ELF-1 (cell line): ENCODE data around the gene TMEM98.
"Not testable (repeated sequence)": the region's sequence is repeated elsewhere in the genome, so short reads cannot be mapped to it uniquely, and the experiment has no call there.

Experiments used
- DNase-seq: peaks from one replicate; pipeline ENCODE4 v3.0.0-alpha.2; 2016; ENCODE audit warnings: low read depth, low spot score

Gene TMEM98

GRCh38 chr17:32915245-32915644 is 12.7 kb upstream of the TMEM98 start:
- no peak for DNase-seq

- DNase-seq: no peak
Observed at GRCh38 chr17:32916134-32916533, 11.8 kb upstream of the TMEM98 start.

- DNase-seq: no peak
Observed at GRCh38 chr17:32917081-32917480, 10.9 kb upstream of the TMEM98 start.

GRCh38 chr17:32917842-32918241 is 10.1 kb upstream of the TMEM98 start:
- peak; percentile 92 for DNase-seq

GRCh38 chr17:32919876-32920275 is 8.1 kb upstream of the TMEM98 start:
- DNase-seq: not testable (repeated sequence)

GRCh38 chr17:32920293-32920692 is 7.7 kb upstream of the TMEM98 start:
- DNase-seq: no peak

- DNase-seq: no peak
Observed at GRCh38 chr17:32921017-32921416, 6.9 kb upstream of the TMEM98 start.

- not testable (repeated sequence) for DNase-seq
Observed at GRCh38 chr17:32923905-32924304, 4.0 kb upstream of the TMEM98 start.

- no peak for DNase-seq
Observed at GRCh38 chr17:32926183-32926582, 1.8 kb upstream of the TMEM98 start.

GRCh38 chr17:32926789-32927188 is 1.2 kb upstream of the TMEM98 start:
- not testable (repeated sequence) for DNase-seq

- no peak for DNase-seq
Observed at GRCh38 chr17:32927201-32927723, 691 bp upstream of the TMEM98 start.

- peak; percentile 40 for DNase-seq
Observed at GRCh38 chr17:32928586-32929535, 908 bp downstream of the TMEM98 start.

GRCh38 chr17:32929588-32929987 is 1.6 kb downstream of the TMEM98 start:
- no peak for DNase-seq

- no peak for DNase-seq
Observed at GRCh38 chr17:32930512-32930911, 2.6 kb downstream of the TMEM98 start.

- no peak for DNase-seq
Observed at GRCh38 chr17:32931686-32932085, 3.7 kb downstream of the TMEM98 start.

GRCh38 chr17:32933881-32934280 is 5.9 kb downstream of the TMEM98 start:
- DNase-seq: no peak

- DNase-seq: no peak
Observed at GRCh38 chr17:32935726-32936125, 7.8 kb downstream of the TMEM98 start.

- DNase-seq: no peak
Observed at GRCh38 chr17:32936186-32936893, 8.4 kb downstream of the TMEM98 start.

- peak; percentile 86 for DNase-seq
Observed at GRCh38 chr17:32936894-32937500, 9.0 kb downstream of the TMEM98 start.

- DNase-seq: peak; percentile 68
Observed at GRCh38 chr17:32940706-32941390, 12.9 kb downstream of the TMEM98 start.

- no peak for DNase-seq
Observed at GRCh38 chr17:32941419-32942032, 13.6 kb downstream of the TMEM98 start.
